Kidney (tissue), 14 donors: Measurements from ENCODE around the gene TTC7B. TPM values are rescaled to one million over a fixed set of nuclear protein-coding genes. Genes with fewer than 3 reads are reported as not detected.

Experiments used
- DNase-seq, 5 donors: peaks; one replicate each; pipeline ENCODE4 v3.0.0-alpha.2; 2013 to 2020
- FAIRE-seq: peaks from 2 replicates; lab custom pipeline; 2012; peaks lifted over from hg19 to GRCh38; lab: Jason Lieb, UNC
- H3K27ac ChIP-seq, 2 donors: one replicate each; pipeline ENCODE4 v1.7.0; 2013; ENCODE audit warnings: low read depth in 2 of 2, low read length in 2 of 2, inconsistent platforms in 1 of 2
- H3K27me3 ChIP-seq: one replicate; pipeline ENCODE4 v1.7.1; 2013; ENCODE audit warnings: low read length, inconsistent platforms; ENCODE audit not compliant: control insufficient read depth, insufficient read depth
- H3K36me3 ChIP-seq, 3 donors: one replicate each; pipeline versions ENCODE4 v1.7.0 to v1.7.1; 2013; ENCODE audit warnings: low read length in 3 of 3, control low read depth in 1 of 3, inconsistent platforms in 1 of 3; ENCODE audit not compliant: insufficient read depth in 3 of 3, control insufficient read depth in 2 of 3
- H3K4me1 ChIP-seq, 3 donors: one replicate each; pipeline versions ENCODE4 v1.7.0 to v1.7.1; 2013; ENCODE audit warnings: low read length in 3 of 3, inconsistent platforms in 1 of 3, low read depth in 1 of 3; ENCODE audit not compliant: control insufficient read depth in 2 of 3, insufficient read depth in 2 of 3
- H3K4me3 ChIP-seq, 3 donors: one replicate each; pipeline versions ENCODE4 v1.7.0 to v1.8.1; 2013; ENCODE audit warnings: low read length in 3 of 3, control low read depth in 1 of 3, inconsistent platforms in 1 of 3
- H3K9ac ChIP-seq, 3 donors: one replicate each; pipeline versions ENCODE4 v1.7.0 to v1.7.1; 2013; ENCODE audit warnings: low read length in 3 of 3, control low read depth in 1 of 3, inconsistent platforms in 1 of 3
- H3K9me3 ChIP-seq, 3 donors: one replicate each; pipeline versions ENCODE4 v1.7.0 to v1.7.1; 2013; ENCODE audit warnings: low read length in 3 of 3, control low read depth in 1 of 3, inconsistent platforms in 1 of 3; ENCODE audit not compliant: control insufficient read depth in 2 of 3, insufficient read depth in 1 of 3
- CTCF ChIP-seq: IDR thresholded peaks from 3 replicates; pipeline ENCODE4 v1.5.1; 2012; ENCODE audit warnings: mild to moderate bottlenecking, moderate library complexity, borderline replicate concordance; ENCODE audit not compliant: insufficient read depth; ENCODE audit errors: extremely low read depth
- intact Hi-C: fragments of 100-400 bp; cut with DNase I; formaldehyde crosslinking; loops from one replicate; pipeline ENCODE4 v1.11.1; 2022
- polyA plus RNA-seq: library from polyadenylated mRNA; stranded (reverse); fragments of 350-450 nt; fragmentation: Illumina TruSeq; extraction: RNeasy Lipid Tissue Mini Kit (QIAGEN cat#74804); gene quantifications from one replicate; pipeline ENCODE4 v1.2.3, GENCODE V29; 2014; ENCODE audit warnings: low read depth, low replicate concordance; ENCODE audit not compliant: insufficient read depth
- total RNA-seq: library from RNA; stranded (reverse); fragmentation: NEBNext Ultra II Directional; extraction: Animal tissue kit (Norgen Biotek cat#: 25700); gene quantifications from one replicate; pipeline ENCODE4 v1.2.1, GENCODE V29; 2021
- donor health status: control.
- donor health status: control.
- donor health status: control.
- donor health status: control.
- donor health status: control.
- donor health status: DM: yes; HTN: yes; CAD: no.
- donor health status: Normal renal cell carcinoma (clear cell type).

Gene TTC7B
- total and polyA plus RNA-seq, 2 donors from 2014 or later = 23.4 to 48.3 TPM

- peaks cover 0 to 2% (median 0%) of the 10 kb centered on the region in 3 donors for H3K4me1 ChIP-seq
- H3K27me3 ChIP-seq = no peaks in the 10 kb centered on the region
- H3K36me3 ChIP-seq = no peaks in the 10 kb centered on the region
- no peak overlapping the region for H3K9ac ChIP-seq
- no peak overlapping the region for H3K27ac ChIP-seq
- FAIRE-seq (no peak), DNase-seq (peak in 3 of 5 donors; percentile 42 to 79 (median 79))
- intact Hi-C loops = no loop called here
- H3K9me3 ChIP-seq = no peaks in the 10 kb centered on the region
- no peak for TF ChIP-seq CTCF
- no peak overlapping the region for H3K4me3 ChIP-seq
Observed at GRCh38 chr14:90850487-90850886, 34.3 kb upstream of the TTC7B start.

- Histone ChIP-seq H3K27me3 (no peaks in the 10 kb centered on the region), H3K27ac (no peak overlapping the region), H3K4me3 (no peak overlapping the region), H3K9ac (no peak overlapping the region), H3K36me3 (no peaks in the 10 kb centered on the region), H3K4me1 (peaks cover 0 to 2% (median 0%) of the 10 kb centered on the region in 3 donors), H3K9me3 (no peaks in the 10 kb centered on the region)
- no peak for TF ChIP-seq CTCF
- FAIRE-seq = no peak
- intact Hi-C loops = no loop called here
- DNase-seq = no peak
Observed at GRCh38 chr14:90849787-90850444, 33.7 kb upstream of the TTC7B start.

- DNase-seq (no peak), FAIRE-seq (no peak)
- Histone ChIP-seq H3K4me3 (no peak overlapping the region), H3K36me3 (no peaks in the 10 kb centered on the region), H3K9me3 (no peaks in the 10 kb centered on the region), H3K4me1 (peaks cover 0 to 2% (median 0%) of the 10 kb centered on the region in 3 donors), H3K27me3 (no peaks in the 10 kb centered on the region), H3K9ac (no peak overlapping the region), H3K27ac (no peak overlapping the region)
- no peak for TF ChIP-seq CTCF
- intact Hi-C loops = no loop called here
Observed at GRCh38 chr14:90848944-90849731, 32.9 kb upstream of the TTC7B start.
